Epithelial cell of proximal tubule (primary cell): ENCODE results near the gene PRR33. TPM values are rescaled to one million over a fixed set of nuclear protein-coding genes. Genes with fewer than 3 reads are reported as not detected.

ENCODE experiments used
- DNase-seq: peaks from one replicate; pipeline ENCODE4 v3.0.0-alpha.2; 2011; ENCODE audit warnings: low read depth
- H3K4me3 ChIP-seq: 2 replicates; pipeline ENCODE4 v1.5.1; 2011; ENCODE audit warnings: low read depth, mild to moderate bottlenecking, low read length
- total RNA-seq: library from RNA; depleted of rRNA; stranded (reverse); fragments of >200 nt; gene quantifications from 2 replicates; pipeline ENCODE4 v1.2.3, GENCODE V29; 2015
- TF ChIP-seq, protein P1 (sequence below): conservative IDR thresholded peaks from 2 replicates; pipeline ENCODE4 v1.5.1; 2012; ENCODE audit warnings: low read depth, mild to moderate bottlenecking, low read length

Gene PRR33
- total RNA-seq, 1 donor from 2014 or later = not detected

DNA sequence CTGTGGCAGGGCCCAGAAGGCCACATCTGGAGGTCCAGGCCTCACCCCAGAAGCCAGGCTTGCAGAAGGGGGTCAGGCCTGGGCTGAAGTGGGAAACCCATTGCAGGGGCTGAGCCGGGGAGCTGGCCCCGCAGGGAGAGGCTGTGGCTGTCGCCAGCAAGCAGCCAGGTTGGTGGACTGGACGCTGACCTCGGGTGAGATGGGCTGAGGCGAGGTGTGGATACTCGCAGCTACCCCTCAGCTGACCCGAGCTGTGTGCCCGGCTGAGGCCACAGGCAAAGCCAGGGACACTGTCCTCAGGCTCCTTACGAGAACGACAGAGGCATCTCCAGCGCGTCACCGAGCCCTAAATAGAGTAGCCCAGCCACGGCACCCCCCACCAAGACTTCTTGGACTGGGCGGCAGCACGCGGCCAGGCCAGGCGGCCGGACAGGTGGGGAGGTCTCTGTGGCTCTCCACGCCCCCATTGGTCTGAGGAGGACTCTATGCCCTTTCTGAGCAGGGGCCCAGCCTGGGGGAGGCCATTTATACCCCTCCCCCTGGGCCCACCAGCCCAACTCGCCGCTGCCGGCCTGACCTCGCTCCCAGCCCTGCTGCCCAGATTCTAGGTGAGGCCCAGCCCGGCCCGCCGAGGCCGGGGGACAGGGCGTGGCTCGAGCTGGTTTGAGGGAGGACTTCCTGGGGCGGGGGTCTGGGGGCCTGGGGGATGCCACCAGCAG is 53.1 kb downstream of the PRR33 start, which contains the start of gene TNNI2:
TNNI2 (plus strand) TSS at position 556 of the 719 bp plus-strand sequence. CDS start 716 bp downstream, outside the sequence.
- TF ChIP-seq, protein P1, sequence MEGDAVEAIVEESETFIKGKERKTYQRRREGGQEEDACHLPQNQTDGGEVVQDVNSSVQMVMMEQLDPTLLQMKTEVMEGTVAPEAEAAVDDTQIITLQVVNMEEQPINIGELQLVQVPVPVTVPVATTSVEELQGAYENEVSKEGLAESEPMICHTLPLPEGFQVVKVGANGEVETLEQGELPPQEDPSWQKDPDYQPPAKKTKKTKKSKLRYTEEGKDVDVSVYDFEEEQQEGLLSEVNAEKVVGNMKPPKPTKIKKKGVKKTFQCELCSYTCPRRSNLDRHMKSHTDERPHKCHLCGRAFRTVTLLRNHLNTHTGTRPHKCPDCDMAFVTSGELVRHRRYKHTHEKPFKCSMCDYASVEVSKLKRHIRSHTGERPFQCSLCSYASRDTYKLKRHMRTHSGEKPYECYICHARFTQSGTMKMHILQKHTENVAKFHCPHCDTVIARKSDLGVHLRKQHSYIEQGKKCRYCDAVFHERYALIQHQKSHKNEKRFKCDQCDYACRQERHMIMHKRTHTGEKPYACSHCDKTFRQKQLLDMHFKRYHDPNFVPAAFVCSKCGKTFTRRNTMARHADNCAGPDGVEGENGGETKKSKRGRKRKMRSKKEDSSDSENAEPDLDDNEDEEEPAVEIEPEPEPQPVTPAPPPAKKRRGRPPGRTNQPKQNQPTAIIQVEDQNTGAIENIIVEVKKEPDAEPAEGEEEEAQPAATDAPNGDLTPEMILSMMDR = no peak
- H3K4me3 ChIP-seq = no peak within 1 kb of the TSS
- DNase-seq = no peak

Other genes with a start within 250 kb of the PRR33 start
- not detected in 2 replicates for gene KRTAP5-6, start 194.7 kb downstream of the PRR33 start, total RNA-seq
- gene IFITM10, start 141.3 kb downstream of the PRR33 start, total RNA-seq = not detected in 2 replicates
- gene CTSD, start 128.0 kb downstream of the PRR33 start, total RNA-seq = 192 and 211 TPM in 2 replicates
- gene SYT8, start 56.9 kb downstream of the PRR33 start, total RNA-seq = 0.81 TPM in 1 of 2 replicates, not detected in the other
- gene TNNI2, start 52.9 kb downstream of the PRR33 start, total RNA-seq = not detected in 2 replicates
- 0.58 TPM in 1 of 2 replicates, not detected in the other for gene LSP1, start 38.8 kb downstream of the PRR33 start, total RNA-seq
- gene TNNT3, start 27.8 kb upstream of the PRR33 start, total RNA-seq = not detected in 2 replicates
- 92.1 and 251 TPM in 2 replicates for gene MRPL23, start 55.4 kb upstream of the PRR33 start, total RNA-seq
- gene H19, start 105.9 kb upstream of the PRR33 start, total RNA-seq = 0.36 and 11.8 TPM in 2 replicates
- 6.9 and 11.7 TPM in 2 replicates for gene IGF2, start 247.5 kb upstream of the PRR33 start, total RNA-seq